Heart right ventricle (tissue), 16 donors: ENCODE measurements around the gene EN2. TPM values are rescaled to one million over a fixed set of nuclear protein-coding genes. Genes with fewer than 3 reads are reported as not detected.
A peak's percentile ranks its signal among the peaks of the same experiment; 100 is the strongest.

Experiments
- ATAC-seq, 8 donors: fragments of 200-7000 bp; cut with Tn5 transposase; one replicate each; pipeline ENCODE4 v1.9.1; 2020; ENCODE audit warnings: mild to moderate bottlenecking in 8 of 8, moderate library complexity in 8 of 8, moderate number of reproducible peaks in 1 of 8
- DNase-seq, 2 donors: peaks; one replicate each; pipeline ENCODE4 v3.0.0-alpha.2; 2020
- H3K27ac ChIP-seq, 10 donors: fragments of 200-600 bp; sonication (generic) in 2 of 10; one replicate each; pipeline versions ENCODE4 v1.5.0 to v1.8.0; 2020 to 2022; ENCODE audit warnings: mild to moderate bottlenecking in 3 of 10
- H3K27me3 ChIP-seq, 7 donors: fragments of 200-600 bp; one replicate each; pipeline ENCODE4 v1.8.0; 2021 to 2022; ENCODE audit warnings: mild to moderate bottlenecking in 2 of 7
- H3K36me3 ChIP-seq, 9 donors: fragments of 200-600 bp; sonication (generic) in 1 of 9; one replicate each; pipeline versions ENCODE4 v1.5.0 to v1.8.0; 2020 to 2022; ENCODE audit warnings: mild to moderate bottlenecking in 2 of 9
- H3K4me1 ChIP-seq, 9 donors: fragments of 200-600 bp; sonication (generic) in 1 of 9; one replicate each; pipeline versions ENCODE4 v1.5.0 to v1.8.0; 2020 to 2022; ENCODE audit warnings: mild to moderate bottlenecking in 4 of 9
- H3K4me3 ChIP-seq, 10 donors: fragments of 200-600 bp; sonication (generic) in 2 of 10; one replicate each; pipeline versions ENCODE4 v1.5.0 to v1.8.0; 2020 to 2022; ENCODE audit warnings: mild to moderate bottlenecking in 7 of 10, moderate library complexity in 2 of 10
- H3K9me3 ChIP-seq, 11 donors: fragments of 200-600 bp in 10 of 11; sonication (generic) in 2 of 11; one replicate each; pipeline versions ENCODE4 v1.5.0 to v1.8.0; 2013 to 2022; ENCODE audit warnings: mild to moderate bottlenecking in 2 of 11, control low read depth in 1 of 11, moderate library complexity in 1 of 11
- WGBS, 2 donors: extraction: QIAGEN DNeasy Blood & Tissue Kit; methylation state at CpG; one replicate each; pipeline ENCODE4 v1.1.7; 2013; ENCODE audit warnings: inconsistent platforms in 1 of 2; 5-methylcytosine and 5-hydroxymethylcytosine counted together
- intact Hi-C, 10 donors: fragments of 100-400 bp; cut with DNase I; formaldehyde crosslinking; loops; one replicate each; pipeline versions ENCODE4 v1.11.1 to v1.14.2; 2022
- polyA plus RNA-seq, 2 donors: library from polyadenylated mRNA; stranded (reverse); fragments of 200-250 nt; gene quantifications; one replicate each; pipeline ENCODE4 v1.2.3, GENCODE V29; 2013
- total RNA-seq, 10 donors: library from RNA; stranded (reverse); fragmentation: NEBNext Ultra II Directional in 3 of 10; extraction: Animal tissue kit (Norgen Biotek cat#: 25700) in 3 of 10; gene quantifications; one replicate each; pipeline versions ENCODE4 v1.2.1 to v1.2.4, GENCODE V29; 2021 to 2023
- TF ChIP-seq, protein P1 (sequence below), 9 donors: fragments of 200-600 bp; sonication (generic) in 2 of 9; IDR thresholded peaks; one replicate each; pipeline versions ENCODE4 v1.5.0 to v1.8.0; 2021 to 2022; ENCODE audit warnings: antibody characterized with exemption in 9 of 9, mild to moderate bottlenecking in 5 of 9, moderate library complexity in 1 of 9
- donor health status: Arrhythmogenic right ventricular cardiomyopathy.
- donor health status: ischemic (EF 13 %, LVEDD 7.1; RV severe dilation, severe dysfunction).
- donor health status: healthy with polysubstance abuse.
- donor health status: DM: no; HTN: yes; CAD: no.
- donor health status: DM: no; HTN: no; CAD: no.
- donor health status: ischemic (EF 25% LVEDD 6.9; RV normal size, moderate dysfunction).
- donor health status: ischemic (EF 25% LVEDD 5.7; RV mildly dilated, moderate dysfunction).
- donor health status: healthy.
- donor health status: DM: yes; HTN: yes; CAD: no.
- donor health status: Ischemic cardiomyopathy.
- donor health status: ischemic (EF 35%, LVEDD 5.7; RV mildly dilated, moderate dysfunction).
- donor health status: nonischemic (EF 11% LVEDD 7.7; RV severe dilation, severe dysfunction).
- donor health status: DM: yes; HTN: yes; CAD: no.
- donor health status: PGD.
- donor health status: ischemic (EF 29% LVEDD 5.4; RV normal size, mild dysfunction).
- donor health status: nonischemic (EF 23%, LVEDD 6.1; RV moderate dilation, normal function).

The EN2 gene
- total and polyA plus RNA-seq, 12 donors = 0.01 to 0.08 (median 0.07) TPM; not detected in 8

- peak in 1 of 8 donors; percentile 16 for ATAC-seq
- WGBS, 2 donors = 65 to 66% methylated on average over 10 of the region's 10 CpGs
- no peak for DNase-seq
- H3K36me3 ChIP-seq = no peaks in the 10 kb centered on the region
- H3K27me3 ChIP-seq = peaks cover 0 to 90% (median 58%) of the 10 kb centered on the region in 7 donors
- intact Hi-C loops = no loop called here
- TF ChIP-seq, protein P1, sequence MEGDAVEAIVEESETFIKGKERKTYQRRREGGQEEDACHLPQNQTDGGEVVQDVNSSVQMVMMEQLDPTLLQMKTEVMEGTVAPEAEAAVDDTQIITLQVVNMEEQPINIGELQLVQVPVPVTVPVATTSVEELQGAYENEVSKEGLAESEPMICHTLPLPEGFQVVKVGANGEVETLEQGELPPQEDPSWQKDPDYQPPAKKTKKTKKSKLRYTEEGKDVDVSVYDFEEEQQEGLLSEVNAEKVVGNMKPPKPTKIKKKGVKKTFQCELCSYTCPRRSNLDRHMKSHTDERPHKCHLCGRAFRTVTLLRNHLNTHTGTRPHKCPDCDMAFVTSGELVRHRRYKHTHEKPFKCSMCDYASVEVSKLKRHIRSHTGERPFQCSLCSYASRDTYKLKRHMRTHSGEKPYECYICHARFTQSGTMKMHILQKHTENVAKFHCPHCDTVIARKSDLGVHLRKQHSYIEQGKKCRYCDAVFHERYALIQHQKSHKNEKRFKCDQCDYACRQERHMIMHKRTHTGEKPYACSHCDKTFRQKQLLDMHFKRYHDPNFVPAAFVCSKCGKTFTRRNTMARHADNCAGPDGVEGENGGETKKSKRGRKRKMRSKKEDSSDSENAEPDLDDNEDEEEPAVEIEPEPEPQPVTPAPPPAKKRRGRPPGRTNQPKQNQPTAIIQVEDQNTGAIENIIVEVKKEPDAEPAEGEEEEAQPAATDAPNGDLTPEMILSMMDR (IDR thresholded peaks at IDR 0.05) = no peak
- H3K9me3 ChIP-seq = no peaks in the 10 kb centered on the region
- no peak overlapping the region for H3K4me3 ChIP-seq
- no peaks in the 10 kb centered on the region for H3K4me1 ChIP-seq
- no peak overlapping the region for H3K27ac ChIP-seq
Observed at GRCh38 chr7:155422151-155422550, 35.8 kb upstream of the EN2 start.

- DNase-seq (no peak), ATAC-seq (peak in 5 of 8 donors; percentile 50 to 79 (median 71))
- TF ChIP-seq, protein P1 (IDR thresholded peaks at IDR 0.05) = no peak
- H3K27me3 ChIP-seq = peaks cover 0 to 90% (median 58%) of the 10 kb centered on the region in 7 donors
- no peak overlapping the region for H3K27ac ChIP-seq
- no peak overlapping the region for H3K4me3 ChIP-seq
- WGBS, 2 donors = 62 to 75% methylated on average over 19 of the region's 19 CpGs
- no peaks in the 10 kb centered on the region for H3K4me1 ChIP-seq
- H3K36me3 ChIP-seq = no peaks in the 10 kb centered on the region
- no peaks in the 10 kb centered on the region for H3K9me3 ChIP-seq
- intact Hi-C loops = no loop called here
Observed at GRCh38 chr7:155422599-155423336, 35.2 kb upstream of the EN2 start.

GRCh38 chr7:155423337-155424285, 34.3 kb upstream of the EN2 start:
- no peaks in the 10 kb centered on the region for H3K4me1 ChIP-seq
- ATAC-seq (no peak), DNase-seq (no peak)
- H3K27me3 ChIP-seq = peaks cover 0 to 90% (median 54%) of the 10 kb centered on the region in 7 donors
- TF ChIP-seq, protein P1 (IDR thresholded peaks at IDR 0.05) = no peak
- intact Hi-C loops = no loop called here
- H3K4me3 ChIP-seq = no peak overlapping the region
- 79 to 85% methylated on average over 24 of the region's 24 CpGs for WGBS, 2 donors
- no peak overlapping the region for H3K27ac ChIP-seq
- H3K36me3 ChIP-seq = no peaks in the 10 kb centered on the region
- H3K9me3 ChIP-seq = no peaks in the 10 kb centered on the region

DNA sequence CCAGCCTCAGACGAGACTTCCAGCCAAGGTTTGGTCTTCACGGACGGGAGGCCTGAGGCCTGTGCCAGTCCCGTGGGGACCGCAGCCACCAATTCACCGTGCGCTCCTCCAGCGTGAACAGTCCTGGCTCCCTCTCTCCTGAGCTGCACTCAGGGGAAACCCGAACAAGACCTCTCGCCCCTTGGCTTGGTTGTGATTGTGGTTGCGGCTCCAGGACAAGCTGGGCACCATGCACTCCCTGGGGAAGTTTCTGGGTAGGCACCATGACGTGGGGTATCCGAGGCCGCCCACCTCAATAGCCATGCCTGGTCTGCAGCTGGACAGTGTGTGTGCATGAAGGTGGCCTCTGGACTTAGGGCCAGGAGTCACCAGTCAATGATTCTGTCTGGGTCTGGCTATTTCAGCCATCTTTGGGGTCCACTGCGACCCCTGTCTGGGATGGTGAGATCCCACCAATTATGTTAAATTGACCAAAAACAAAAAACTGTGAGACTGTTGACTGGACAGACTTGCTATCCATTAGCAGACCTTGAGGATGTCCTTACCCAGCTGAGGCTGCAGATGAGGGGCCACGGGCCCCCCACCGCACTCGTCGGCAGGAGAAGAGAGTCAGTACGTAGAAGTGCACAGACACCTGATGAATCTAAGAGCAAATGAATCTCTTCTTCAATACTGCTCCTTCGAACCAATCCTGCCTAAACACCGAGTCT, 33.5 kb upstream of the EN2 start:
- Histone ChIP-seq H3K36me3 (no peaks in the 10 kb centered on the region), H3K9me3 (no peaks in the 10 kb centered on the region), H3K27me3 (peaks cover 0 to 90% (median 55%) of the 10 kb centered on the region in 7 donors), H3K4me1 (no peaks in the 10 kb centered on the region), H3K4me3 (no peak overlapping the region), H3K27ac (no peak overlapping the region)
- intact Hi-C loops = no loop called here
- DNase-seq = no peak
- TF ChIP-seq, protein P1 (IDR thresholded peaks at IDR 0.05) = no peak
- no peak for ATAC-seq
- 83 to 89% methylated on average over 22 of the region's 22 CpGs for WGBS, 2 donors
